Measurements from ENCODE around the gene RASA3. TPM values are rescaled to one million over a fixed set of nuclear protein-coding genes. Genes with fewer than 3 reads are reported as not detected.
A peak's percentile ranks its signal among the peaks of the same experiment; 100 is the strongest.

Gene RASA3, protein sequence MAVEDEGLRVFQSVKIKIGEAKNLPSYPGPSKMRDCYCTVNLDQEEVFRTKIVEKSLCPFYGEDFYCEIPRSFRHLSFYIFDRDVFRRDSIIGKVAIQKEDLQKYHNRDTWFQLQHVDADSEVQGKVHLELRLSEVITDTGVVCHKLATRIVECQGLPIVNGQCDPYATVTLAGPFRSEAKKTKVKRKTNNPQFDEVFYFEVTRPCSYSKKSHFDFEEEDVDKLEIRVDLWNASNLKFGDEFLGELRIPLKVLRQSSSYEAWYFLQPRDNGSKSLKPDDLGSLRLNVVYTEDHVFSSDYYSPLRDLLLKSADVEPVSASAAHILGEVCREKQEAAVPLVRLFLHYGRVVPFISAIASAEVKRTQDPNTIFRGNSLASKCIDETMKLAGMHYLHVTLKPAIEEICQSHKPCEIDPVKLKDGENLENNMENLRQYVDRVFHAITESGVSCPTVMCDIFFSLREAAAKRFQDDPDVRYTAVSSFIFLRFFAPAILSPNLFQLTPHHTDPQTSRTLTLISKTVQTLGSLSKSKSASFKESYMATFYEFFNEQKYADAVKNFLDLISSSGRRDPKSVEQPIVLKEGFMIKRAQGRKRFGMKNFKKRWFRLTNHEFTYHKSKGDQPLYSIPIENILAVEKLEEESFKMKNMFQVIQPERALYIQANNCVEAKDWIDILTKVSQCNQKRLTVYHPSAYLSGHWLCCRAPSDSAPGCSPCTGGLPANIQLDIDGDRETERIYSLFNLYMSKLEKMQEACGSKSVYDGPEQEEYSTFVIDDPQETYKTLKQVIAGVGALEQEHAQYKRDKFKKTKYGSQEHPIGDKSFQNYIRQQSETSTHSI
- total RNA-seq (2012; rRNA removed), result 21.0 and 22.8 TPM in 2 replicates
- 31.0 and 31.4 TPM in 2 replicates for polyA plus RNA-seq (2012; rRNA removed)
- polyA plus RNA-seq (2012; cell fraction: cytosol; rRNA removed), result 22.9 and 29.5 TPM in 2 replicates
- 48.4 and 48.8 TPM in 2 replicates for polyA plus RNA-seq (2012; cell fraction: nucleus; rRNA removed; ENCODE audit: low replicate concordance)
- percentile 88 among the genes with signal in this experiment for Bru-seq, nascent RNA
- BruChase-seq, experiment 1, labeled RNA remaining after a 6-hour chase, result percentile 82 among the genes with signal in this experiment
- percentile 79 among the genes with signal in this experiment for BruChase-seq, experiment 2, labeled RNA remaining after a 2-hour chase
- long read RNA-seq, full-length matches to known transcripts, result 30 of 68 reads
- long read RNA-seq, partial matches to known transcripts, result 14 of 68 reads
- long read RNA-seq, other reads (novel, unspliced or antisense), result 24 of 68 reads

DNA sequence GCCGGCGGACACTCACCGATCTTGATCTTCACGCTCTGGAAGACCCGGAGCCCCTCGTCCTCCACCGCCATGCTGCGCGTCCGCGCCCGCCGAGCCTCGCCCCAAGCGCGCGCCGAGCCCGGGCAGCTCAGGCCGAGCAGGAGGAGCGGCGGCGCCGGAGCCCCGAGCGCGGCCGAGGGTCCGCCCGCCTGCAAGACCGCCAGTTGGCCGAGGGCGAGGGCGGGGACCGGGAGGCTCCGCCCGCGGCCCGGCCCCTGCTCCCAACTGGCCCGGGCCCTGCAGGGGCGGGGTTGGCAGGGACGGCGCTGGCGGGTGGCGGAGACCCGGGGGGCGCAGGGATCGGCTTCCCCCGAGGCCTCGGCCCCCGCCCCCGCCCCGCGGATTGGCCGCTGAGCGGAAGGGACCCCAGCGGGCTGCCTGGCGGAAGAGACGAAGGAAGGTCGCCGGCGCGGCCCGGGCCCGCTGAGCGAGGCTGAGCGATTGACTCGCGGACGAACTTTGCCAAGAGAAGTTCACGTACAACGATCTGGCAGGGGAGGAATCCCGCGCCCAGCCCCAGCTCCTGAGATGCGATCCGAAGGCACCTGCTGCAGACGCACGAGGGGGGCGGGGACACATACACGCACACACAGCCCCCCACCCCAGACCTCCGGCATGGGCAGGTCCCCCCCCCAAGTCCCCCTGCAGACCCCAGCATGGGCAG is at the start of gene RASA3:
Gene RASA3 (minus strand): TSS at position 205 of the 703 bp plus-strand sequence. CDS start 134 bp downstream, at position 71.
- Histone ChIP-seq H4K20me1 (ENCODE audit: insufficient read depth, low read length) (peaks cover 43% of the 10 kb centered on the region), H3K9me3 (ENCODE audit: control insufficient read depth, insufficient read depth, low read length) (no peaks in the 10 kb centered on the region), H2BK15ac (ENCODE audit: low read depth, low read length) (peak within 1 kb of the TSS; percentile 12; the same call in 1 of the 3 replicates), H3K4me2 (ENCODE audit: low read depth, low read length) (peak within 1 kb of the TSS; percentile 86), H3K18ac (ENCODE audit: low read depth, low read length) (peak within 1 kb of the TSS; percentile 65), H3K23ac (ENCODE audit: low read depth, low read length) (peak within 1 kb of the TSS; percentile 92), H3K14ac (replicated peaks; ENCODE audit: low read depth, low read length) (peak within 1 kb of the TSS; percentile 96), H3K9ac (ENCODE audit: low read depth, low read length) (peak within 1 kb of the TSS; percentile 97), H3K27me3 (ENCODE audit: control insufficient read depth, insufficient read depth, low read length) (no peaks in the 10 kb centered on the region), H4K91ac (ENCODE audit: insufficient read depth, low read depth, low read length) (peak within 1 kb of the TSS; percentile 94), H3K4me3 (ENCODE audit: insufficient read depth, low read depth, low read length) (peak within 1 kb of the TSS; percentile 93), H2BK5ac (ENCODE audit: low read depth, low read length, poor library complexity, severe bottlenecking) (peak within 1 kb of the TSS; percentile 91), H3K79me1 (ENCODE audit: low read depth in 1 of 2, low read length in 2 of 2) (peaks cover 3 to 28% of the 10 kb centered on the region in 2 experiments), H3K4me1 (ENCODE audit: control insufficient read depth, insufficient read depth, low read length) (peaks cover 20% of the 10 kb centered on the region), H2BK20ac (ENCODE audit: low read depth, low read length) (peak within 1 kb of the TSS; percentile 2; the same call in 1 of the 2 replicates), H2AK9ac (replicated peaks; ENCODE audit: low read depth, low read length, poor library complexity) (peak within 1 kb of the TSS; percentile 98), H2AK5ac (ENCODE audit: low read depth, low read length) (peak within 1 kb of the TSS; percentile 98), H3K56ac (ENCODE audit: extremely low read depth, insufficient read depth, low read length) (peak within 1 kb of the TSS; percentile 91), H2BK120ac (ENCODE audit: low read depth, low read length) (peak within 1 kb of the TSS; percentile 88; the same call in 1 of the 2 replicates), H3K4ac (ENCODE audit: low read depth, low read length) (peak within 1 kb of the TSS; percentile 95), H2AFZ (replicated peaks; ENCODE audit: low read length, poor library complexity) (peak within 1 kb of the TSS; percentile 87), H3K27ac (ENCODE audit: insufficient read depth, low read length) (peak within 1 kb of the TSS; percentile 95), H4K5ac (ENCODE audit: low read depth, low read length) (peak within 1 kb of the TSS; percentile 65), H3K36me3 (ENCODE audit: control insufficient read depth, insufficient read depth, low read length) (0 out of 2 replicates have a peak, but pooled peaks cover 2% of the 10 kb centered on the region), H3K9me1 (ENCODE audit: insufficient read depth, low read length) (peaks cover 8% of the 10 kb centered on the region), H4K8ac (ENCODE audit: low read depth in 2 of 2, low read length in 2 of 2) (peak within 1 kb of the TSS; percentile 3 to 85; a peak in 2 of 4 replicates)
- intact Hi-C loops (cut with micrococcal nuclease), result loop anchor here (2.0 kb wide), 1 partner anchor 98 kb away; no protein-coding TSS in a partner anchor
- ChIA-PET CTCF (no interaction called here), POLR2A (ENCODE audit: unreplicated experiment) (interaction anchor here (0.9 kb wide), 1 partner anchor 14 kb away, joined by 4 read pairs; no protein-coding TSS in a partner anchor)
- dilution Hi-C loops (cut with HindIII; ENCODE audit: low sequenced_read_pairs, unreplicated experiment), result no loop called here
- ATAC-seq (ENCODE audit: low read depth), result peak; percentile 82
- in situ Hi-C loops (cut with MboI; ENCODE audit: low sequenced_read_pairs), result loop anchor here (5.0 kb wide), 1 partner anchor 65 kb away; no protein-coding TSS in a partner anchor
- peak; percentile 79 for DNase-seq
- 0% methylated on average over 41 of the region's 81 CpGs; no CpG with 5 or more reads in 1 of the 2 experiments for WGBS, 2 experiments (ENCODE audit: extremely low coverage in 2 of 2, insufficient read length in 1 of 2)
- no TSS peak for BruUV-seq (replicated peaks)
- TF ChIP-seq RCOR1 (IDR thresholded peaks at IDR 0.05; ENCODE audit: insufficient replicate concordance, low read length) (no peak), BHLHE40 (IDR thresholded peaks at IDR 0.05; ENCODE audit: low read depth, low read length) (no peak), SMC3 (IDR thresholded peaks at IDR 0.05; ENCODE audit: low read depth, low read length) (no peak), POLR2A (IDR thresholded peaks at IDR 0.05; ENCODE audit: low read depth, low read length) (peak; percentile 66; the same call in 1 of the 2 replicates), CHD1 (IDR thresholded peaks at IDR 0.05; ENCODE audit: low read depth, low read length) (peak; percentile 5; the same call in 1 of the 2 replicates), FOS (IDR thresholded peaks at IDR 0.05; ENCODE audit: low read depth, low read length) (no peak), RAD21 (IDR thresholded peaks at IDR 0.05; ENCODE audit: low read length) (no peak), CEBPB (IDR thresholded peaks at IDR 0.05; ENCODE audit: low read depth, low read length) (no peak), MXI1 (IDR thresholded peaks at IDR 0.05; ENCODE audit: borderline replicate concordance, low read depth, low read length) (peak; percentile 55; the same call in 1 of the 2 replicates)
- TF ChIP-seq, protein P1, sequence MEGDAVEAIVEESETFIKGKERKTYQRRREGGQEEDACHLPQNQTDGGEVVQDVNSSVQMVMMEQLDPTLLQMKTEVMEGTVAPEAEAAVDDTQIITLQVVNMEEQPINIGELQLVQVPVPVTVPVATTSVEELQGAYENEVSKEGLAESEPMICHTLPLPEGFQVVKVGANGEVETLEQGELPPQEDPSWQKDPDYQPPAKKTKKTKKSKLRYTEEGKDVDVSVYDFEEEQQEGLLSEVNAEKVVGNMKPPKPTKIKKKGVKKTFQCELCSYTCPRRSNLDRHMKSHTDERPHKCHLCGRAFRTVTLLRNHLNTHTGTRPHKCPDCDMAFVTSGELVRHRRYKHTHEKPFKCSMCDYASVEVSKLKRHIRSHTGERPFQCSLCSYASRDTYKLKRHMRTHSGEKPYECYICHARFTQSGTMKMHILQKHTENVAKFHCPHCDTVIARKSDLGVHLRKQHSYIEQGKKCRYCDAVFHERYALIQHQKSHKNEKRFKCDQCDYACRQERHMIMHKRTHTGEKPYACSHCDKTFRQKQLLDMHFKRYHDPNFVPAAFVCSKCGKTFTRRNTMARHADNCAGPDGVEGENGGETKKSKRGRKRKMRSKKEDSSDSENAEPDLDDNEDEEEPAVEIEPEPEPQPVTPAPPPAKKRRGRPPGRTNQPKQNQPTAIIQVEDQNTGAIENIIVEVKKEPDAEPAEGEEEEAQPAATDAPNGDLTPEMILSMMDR (conservative IDR thresholded peaks at IDR 0.05; ENCODE audit: low read depth, low read length), result no peak

Data from IMR-90 (cell line).